ENCODE results near the gene SUGP1. TPM values are rescaled to one million over a fixed set of nuclear protein-coding genes. Genes with fewer than 3 reads are reported as not detected.

The SUGP1 gene
- polyA plus RNA-seq, 3 donors = 17.4 to 38.8 (median 18.1) TPM

DNA sequence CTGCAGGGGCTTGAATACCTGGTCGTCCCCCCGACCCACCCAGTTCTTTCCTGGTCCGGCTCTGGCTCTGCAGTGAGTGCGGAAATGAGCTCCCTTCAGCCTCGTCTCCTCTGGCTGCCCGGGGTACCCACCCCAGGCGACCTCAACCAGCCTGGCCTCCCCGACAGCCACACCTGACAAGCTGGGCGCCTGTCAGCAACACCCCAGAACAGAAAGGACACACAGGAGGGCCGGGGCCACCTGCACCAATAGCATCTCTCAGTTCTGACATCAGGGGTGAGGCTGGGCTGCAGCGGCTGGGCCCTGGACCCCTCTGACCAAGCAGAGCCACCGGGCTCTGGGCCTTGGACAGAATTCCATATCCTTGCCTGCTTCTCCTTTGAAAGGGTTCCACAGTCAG lies 19.7 kb downstream of the SUGP1 start:
- H3K27ac Mint-ChIP-seq = no peak overlapping the region
- H3K36me3 Mint-ChIP-seq = peaks cover 77 to 93% of the 10 kb centered on the region in 2 donors
- no peak overlapping the region for H3K4me2 ChIP-seq (replicated peaks; ENCODE audit: extremely low read depth, low read length, poor library complexity, severe bottlenecking)

DNA sequence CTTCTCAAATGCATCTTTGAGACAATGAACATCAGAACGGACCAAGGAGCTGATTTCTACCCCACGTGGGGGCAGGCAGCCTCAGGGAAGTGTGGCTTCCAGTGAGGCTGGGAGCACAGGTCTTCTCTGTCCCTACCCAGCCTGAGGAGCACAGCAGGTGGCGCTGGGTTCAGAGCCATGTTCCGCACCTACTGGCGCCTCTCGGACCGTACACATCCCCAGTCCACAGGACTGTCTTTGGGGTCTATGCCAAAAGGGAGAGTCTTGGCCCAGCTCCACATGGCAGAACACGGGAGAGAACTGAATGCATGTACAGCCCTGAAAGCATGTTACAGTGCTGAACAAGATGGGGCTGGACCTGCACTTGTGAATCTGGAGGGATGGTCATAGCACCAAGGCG lies 22.6 kb downstream of the SUGP1 start:
- WGBS (ENCODE audit: insufficient coverage) = 95% methylated on average over 8 of the region's 9 CpGs
- Mint-ChIP-seq H3K9me3 (peaks cover 2 to 12% (median 8%) of the 10 kb centered on the region in 7 donors), H3K36me3 (peaks cover 74 to 94% of the 10 kb centered on the region in 2 donors), H3K27me3 (ENCODE audit: low read depth in 3 of 3) (peaks cover 0 to 3% (median 2%) of the 10 kb centered on the region in 3 donors), H3K4me3 (no peak overlapping the region), H3K27ac (peak overlapping the region in 1 of 7 donors; percentile 13), H3K4me1 (no peaks in the 10 kb centered on the region)
- no peak overlapping the region for H3K4me3 ChIP-seq (replicated peaks in 1 of 3; ENCODE audit: low read depth in 2 of 3, low read length in 3 of 3)
- H3K9me3 ChIP-seq (replicated peaks in 1 of 2; ENCODE audit: control insufficient read depth in 1 of 2, insufficient read depth in 1 of 2, low read length in 2 of 2) = peaks cover 0 to 7% of the 10 kb centered on the region in 2 donors
- no peaks in the 10 kb centered on the region for H4K20me1 ChIP-seq (ENCODE audit: insufficient read depth, low read length)
- no peaks in the 10 kb centered on the region for H3K79me2 ChIP-seq (ENCODE audit: insufficient read depth, low read length)
- intact Hi-C loops (cut with micrococcal nuclease) = no loop called here
- TF ChIP-seq CTCF (IDR thresholded peaks at IDR 0.05) = no peak
- H2AFZ ChIP-seq (ENCODE audit: insufficient read depth, low read depth, low read length, poor library complexity, severe bottlenecking) = no peak overlapping the region
- DNase-seq = no peak
- peaks cover 66 to 89% of the 10 kb centered on the region in 2 donors for H3K36me3 ChIP-seq (replicated peaks in 1 of 2; ENCODE audit: control insufficient read depth in 1 of 2, insufficient read depth in 2 of 2, low read length in 2 of 2)
- no peak overlapping the region for H3K9ac ChIP-seq (ENCODE audit: insufficient read depth, low read length, poor library complexity, severe bottlenecking)
- H3K4me2 ChIP-seq (replicated peaks; ENCODE audit: extremely low read depth, low read length, poor library complexity, severe bottlenecking) = no peak overlapping the region
- no peaks in the 10 kb centered on the region for H3K27me3 ChIP-seq (ENCODE audit: control insufficient read depth in 2 of 2, insufficient read depth in 2 of 2, low read length in 2 of 2)
- H3K4me1 ChIP-seq (ENCODE audit: control insufficient read depth in 1 of 2, insufficient read depth in 2 of 2, low read length in 2 of 2) = no peaks in the 10 kb centered on the region
- no peak overlapping the region for H3K27ac ChIP-seq (ENCODE audit: low read depth in 1 of 2, low read length in 2 of 2)

More for the DNA sequence above, 19.7 kb downstream of the SUGP1 start:
- Histone ChIP-seq H2AFZ (ENCODE audit: insufficient read depth, low read depth, low read length, poor library complexity, severe bottlenecking) (no peak overlapping the region), H3K4me3 (replicated peaks in 1 of 3; ENCODE audit: low read depth in 2 of 3, low read length in 3 of 3) (no peak overlapping the region), H3K79me2 (ENCODE audit: insufficient read depth, low read length) (no peaks in the 10 kb centered on the region), H3K27me3 (ENCODE audit: control insufficient read depth in 2 of 2, insufficient read depth in 2 of 2, low read length in 2 of 2) (no peaks in the 10 kb centered on the region), H3K4me1 (ENCODE audit: control insufficient read depth in 1 of 2, insufficient read depth in 2 of 2, low read length in 2 of 2) (no peaks in the 10 kb centered on the region), H3K9me3 (replicated peaks in 1 of 2; ENCODE audit: control insufficient read depth in 1 of 2, insufficient read depth in 1 of 2, low read length in 2 of 2) (no peaks in the 10 kb centered on the region), H3K27ac (ENCODE audit: low read depth in 1 of 2, low read length in 2 of 2) (no peak overlapping the region), H3K9ac (ENCODE audit: insufficient read depth, low read length, poor library complexity, severe bottlenecking) (no peak overlapping the region), H3K36me3 (replicated peaks in 1 of 2; ENCODE audit: control insufficient read depth in 1 of 2, insufficient read depth in 2 of 2, low read length in 2 of 2) (peaks cover 73 to 89% of the 10 kb centered on the region in 2 donors), H4K20me1 (ENCODE audit: insufficient read depth, low read length) (no peaks in the 10 kb centered on the region)
- intact Hi-C loops (cut with micrococcal nuclease) = no loop called here
- H3K4me3 Mint-ChIP-seq = no peak overlapping the region
- WGBS (ENCODE audit: insufficient coverage) = 100% methylated on average over 10 of the region's 12 CpGs
- no peak for TF ChIP-seq CTCF (IDR thresholded peaks at IDR 0.05)
- peaks cover 0 to 3% (median 0%) of the 10 kb centered on the region in 7 donors for H3K9me3 Mint-ChIP-seq
- no peaks in the 10 kb centered on the region for H3K4me1 Mint-ChIP-seq
- no peak for DNase-seq
- peaks cover 0 to 3% (median 2%) of the 10 kb centered on the region in 3 donors for H3K27me3 Mint-ChIP-seq (ENCODE audit: low read depth in 3 of 3)

Data from CD14-positive monocyte (primary cell).